Measurements from ENCODE around the gene DPYSL4. TPM values are rescaled to one million over a fixed set of nuclear protein-coding genes. Genes with fewer than 3 reads are reported as not detected.

The DPYSL4 gene
- total RNA-seq, 4 donors from 2014 or later = 1.5 to 5.0 TPM; not detected in 2

DNA sequence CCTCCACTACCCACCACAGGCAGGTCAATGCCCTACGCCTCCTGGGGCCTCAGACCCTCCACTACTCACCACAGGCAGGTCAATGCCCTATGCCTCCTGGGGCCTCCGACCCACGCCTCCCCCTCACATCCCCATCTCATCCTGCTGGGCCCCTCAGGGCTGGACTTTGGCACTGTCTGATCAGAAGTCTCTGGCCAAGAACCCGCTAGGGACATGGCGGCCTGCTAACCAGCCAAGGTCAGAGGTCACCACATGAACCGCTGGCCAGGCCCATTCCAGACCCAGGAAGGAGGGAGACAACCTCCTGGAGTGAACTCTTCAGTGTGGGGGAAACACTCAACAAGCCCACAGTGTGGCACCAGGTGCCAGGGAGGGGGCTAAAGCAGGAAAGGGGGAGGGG lies 65.2 kb downstream of the DPYSL4 start:
- Histone ChIP-seq H3K36me3 (no peaks in the 10 kb centered on the region), H3K9me3 (no peaks in the 10 kb centered on the region), H3K4me3 (no peak overlapping the region), H3K27ac (no peak overlapping the region), H3K27me3 (no peaks in the 10 kb centered on the region), H3K4me1 (no peaks in the 10 kb centered on the region)
- DNase-seq = no peak
- no peak for TF ChIP-seq POLR2A (IDR thresholded peaks at IDR 0.05)
- TF ChIP-seq, protein P1, sequence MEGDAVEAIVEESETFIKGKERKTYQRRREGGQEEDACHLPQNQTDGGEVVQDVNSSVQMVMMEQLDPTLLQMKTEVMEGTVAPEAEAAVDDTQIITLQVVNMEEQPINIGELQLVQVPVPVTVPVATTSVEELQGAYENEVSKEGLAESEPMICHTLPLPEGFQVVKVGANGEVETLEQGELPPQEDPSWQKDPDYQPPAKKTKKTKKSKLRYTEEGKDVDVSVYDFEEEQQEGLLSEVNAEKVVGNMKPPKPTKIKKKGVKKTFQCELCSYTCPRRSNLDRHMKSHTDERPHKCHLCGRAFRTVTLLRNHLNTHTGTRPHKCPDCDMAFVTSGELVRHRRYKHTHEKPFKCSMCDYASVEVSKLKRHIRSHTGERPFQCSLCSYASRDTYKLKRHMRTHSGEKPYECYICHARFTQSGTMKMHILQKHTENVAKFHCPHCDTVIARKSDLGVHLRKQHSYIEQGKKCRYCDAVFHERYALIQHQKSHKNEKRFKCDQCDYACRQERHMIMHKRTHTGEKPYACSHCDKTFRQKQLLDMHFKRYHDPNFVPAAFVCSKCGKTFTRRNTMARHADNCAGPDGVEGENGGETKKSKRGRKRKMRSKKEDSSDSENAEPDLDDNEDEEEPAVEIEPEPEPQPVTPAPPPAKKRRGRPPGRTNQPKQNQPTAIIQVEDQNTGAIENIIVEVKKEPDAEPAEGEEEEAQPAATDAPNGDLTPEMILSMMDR (IDR thresholded peaks at IDR 0.05) = no peak
- intact Hi-C loops (cut with DNase I; ENCODE audit: low total_unique reads) = no loop called here

DNA sequence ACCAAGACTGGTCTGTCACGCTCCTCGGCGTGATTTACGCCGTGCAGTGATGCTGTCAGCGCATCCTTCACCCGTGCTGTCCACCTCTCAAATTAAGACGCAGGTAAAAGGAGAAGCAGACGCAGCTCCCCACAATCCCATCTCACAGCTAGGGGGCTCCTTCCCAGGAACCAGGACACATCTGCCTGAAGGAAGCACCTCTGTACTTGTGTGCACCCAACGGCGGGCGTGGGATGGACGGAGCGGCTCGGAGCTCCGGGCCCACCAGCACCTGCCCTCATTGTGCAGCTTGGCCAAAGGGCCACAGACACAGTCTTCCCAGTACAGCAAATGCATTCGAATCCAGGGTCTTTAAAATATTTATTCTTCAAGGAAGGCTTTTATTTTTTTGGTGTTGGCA lies 65.7 kb downstream of the DPYSL4 start:
- no peak overlapping the region for H3K4me3 ChIP-seq
- no peak for TF ChIP-seq POLR2A (IDR thresholded peaks at IDR 0.05)
- TF ChIP-seq, protein P1 (IDR thresholded peaks at IDR 0.05) = no peak
- H3K27me3 ChIP-seq = no peaks in the 10 kb centered on the region
- H3K9me3 ChIP-seq = no peaks in the 10 kb centered on the region
- DNase-seq = no peak
- intact Hi-C loops (cut with DNase I; ENCODE audit: low total_unique reads) = no loop called here
- H3K36me3 ChIP-seq = no peaks in the 10 kb centered on the region
- no peaks in the 10 kb centered on the region for H3K4me1 ChIP-seq
- H3K27ac ChIP-seq = no peak overlapping the region

DNA sequence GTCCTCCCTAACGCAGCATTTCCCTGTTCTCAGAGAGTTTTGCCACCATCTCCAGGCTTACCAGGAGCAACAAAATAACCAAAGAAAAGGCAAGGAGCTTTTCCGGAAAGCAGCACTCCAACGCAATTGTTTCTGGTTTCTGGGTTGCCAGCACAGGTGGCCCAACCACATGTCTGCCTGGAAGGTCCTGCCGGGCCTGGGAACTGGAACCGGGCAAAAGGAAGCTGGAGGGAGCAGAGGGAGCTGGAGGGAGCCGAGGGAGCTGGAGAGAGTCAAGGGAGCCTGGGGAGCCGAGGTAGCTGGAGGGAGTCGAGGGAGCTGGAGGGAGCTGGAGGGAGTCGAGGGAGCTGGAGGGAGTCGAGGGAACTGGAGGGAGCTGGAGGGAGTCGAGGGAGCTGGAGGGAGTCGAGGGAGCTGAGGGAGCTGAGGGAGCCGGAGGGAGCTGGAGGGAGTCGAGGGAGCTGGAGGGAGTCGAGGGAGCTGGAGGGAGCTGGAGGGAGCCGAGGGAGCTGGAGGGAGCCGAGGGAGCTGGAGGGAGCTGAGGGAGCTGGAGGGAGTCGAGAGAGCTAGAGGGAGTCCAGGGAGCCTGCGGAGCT lies 66.4 kb downstream of the DPYSL4 start:
- Histone ChIP-seq H3K27ac (no peak overlapping the region), H3K4me1 (no peaks in the 10 kb centered on the region), H3K27me3 (no peaks in the 10 kb centered on the region), H3K4me3 (no peak overlapping the region), H3K36me3 (no peaks in the 10 kb centered on the region), H3K9me3 (no peaks in the 10 kb centered on the region)
- no peak for DNase-seq
- TF ChIP-seq POLR2A (IDR thresholded peaks at IDR 0.05) = no peak
- TF ChIP-seq, protein P1 (IDR thresholded peaks at IDR 0.05) = no peak
- intact Hi-C loops (cut with DNase I; ENCODE audit: low total_unique reads) = no loop called here

DNA sequence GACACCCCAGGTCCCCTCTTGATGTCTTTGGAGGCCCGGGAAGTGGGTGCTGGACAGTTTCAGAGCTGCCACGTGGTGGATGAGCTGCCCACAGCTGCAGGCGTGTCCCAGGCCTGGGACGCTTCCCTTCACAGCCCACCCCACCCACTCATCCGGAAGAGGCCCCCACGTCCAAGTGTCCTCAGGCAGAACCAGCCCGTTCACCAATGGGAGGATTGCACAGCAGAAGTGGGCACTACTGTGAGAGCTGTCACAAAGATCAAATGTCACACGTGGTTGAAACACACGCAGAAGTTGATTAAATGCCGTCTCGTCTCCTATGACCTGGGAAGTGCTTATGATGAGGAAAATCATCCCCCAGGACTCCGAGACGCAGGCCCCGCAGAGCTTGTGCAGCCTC lies 68.1 kb downstream of the DPYSL4 start:
- intact Hi-C loops (cut with DNase I; ENCODE audit: low total_unique reads) = no loop called here
- Histone ChIP-seq H3K27ac (no peak overlapping the region), H3K36me3 (no peaks in the 10 kb centered on the region), H3K9me3 (no peaks in the 10 kb centered on the region), H3K27me3 (no peaks in the 10 kb centered on the region), H3K4me1 (no peaks in the 10 kb centered on the region), H3K4me3 (no peak overlapping the region)
- DNase-seq = no peak
- TF ChIP-seq, protein P1 (IDR thresholded peaks at IDR 0.05) = no peak
- TF ChIP-seq POLR2A (IDR thresholded peaks at IDR 0.05) = no peak

Other genes starting within 250 kb of the DPYSL4 start
- gene BNIP3, start 205.0 kb upstream of the DPYSL4 start, total RNA-seq = 100 to 1,000 TPM in 1 of 4 donors, 10 to 100 TPM in 3; 17.1 to 122 (median 31.6) TPM
- gene JAKMIP3, start 121.0 kb upstream of the DPYSL4 start, total RNA-seq = 1 to 10 TPM in 2 of 4 donors, under 1 TPM in 1, not detected in 1; 0.26 to 1.3 (median 1.2) TPM
- gene STK32C, start 121.0 kb downstream of the DPYSL4 start, total RNA-seq = 10 to 100 TPM in 1 of 4 donors, 1 to 10 TPM in 2, under 1 TPM in 1; 0.51 to 17.2 (median 3.2) TPM
- gene LRRC27, start 145.2 kb downstream of the DPYSL4 start, total RNA-seq = 10 to 100 TPM in 3 of 4 donors, under 1 TPM in 1; 0.59 to 32.6 (median 15.3) TPM
- 10 to 100 TPM in 2 of 4 donors, 1 to 10 TPM in 1, under 1 TPM in 1; 0.29 to 27.6 (median 8.3) TPM for gene PWWP2B, start 210.3 kb downstream of the DPYSL4 start, total RNA-seq